Peyer's patch (tissue), 4 donors: Measurements from ENCODE around the gene C1orf74.

Source experiments
- CTCF ChIP-seq, 6 experiments: fragments of 450-650 bp in 4 of 6; fragments of 200-600 bp in 2 of 6; sonication (generic) in 1 of 6; IDR thresholded peaks; one replicate each; pipeline ENCODE4 v1.5.1; 2017 to 2019; ENCODE audit warnings: antibody characterized with exemption in 6 of 6, mild to moderate bottlenecking in 3 of 6, moderate library complexity in 1 of 6
- POLR2A ChIP-seq, 2 donors: fragments of 450-650 bp; IDR thresholded peaks; one replicate each; pipeline ENCODE4 v1.5.1; 2017; ENCODE audit warnings: antibody characterized with exemption in 2 of 2, mild to moderate bottlenecking in 2 of 2, moderate library complexity in 2 of 2

DNA sequence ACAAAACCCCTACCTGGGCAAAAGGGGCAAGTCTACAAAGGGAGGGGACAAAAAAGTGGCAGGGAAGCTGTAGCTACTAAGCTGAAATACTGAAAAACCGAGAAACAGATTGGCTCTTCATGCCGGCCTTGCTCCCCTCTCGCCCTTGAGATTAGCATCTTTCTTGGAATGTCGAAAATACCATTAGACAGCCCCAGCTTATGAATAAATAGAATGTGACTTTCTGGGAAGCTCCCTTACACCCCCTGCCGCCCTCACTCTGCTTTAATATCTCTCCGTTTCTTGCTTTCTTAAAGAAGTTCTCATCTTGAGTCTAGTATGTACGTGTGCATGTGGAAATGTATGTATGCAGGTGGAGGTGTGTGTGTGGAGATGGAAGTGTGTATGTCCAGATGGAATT is 14.4 kb downstream of the C1orf74 start:
- TF ChIP-seq CTCF (IDR thresholded peaks at IDR 0.05) (no peak), POLR2A (IDR thresholded peaks at IDR 0.05) (no peak)
